GM12874 (cell line): ENCODE data around the gene PGGT1B.

Source experiments
- TF ChIP-seq, protein P1 (sequence below): IDR thresholded peaks from 2 replicates; pipeline ENCODE4 v1.5.1; 2011; ENCODE audit warnings: low read depth, mild to moderate bottlenecking, control low read depth, low read length, moderate library complexity; ENCODE audit not compliant: insufficient read depth

Gene PGGT1B

DNA sequence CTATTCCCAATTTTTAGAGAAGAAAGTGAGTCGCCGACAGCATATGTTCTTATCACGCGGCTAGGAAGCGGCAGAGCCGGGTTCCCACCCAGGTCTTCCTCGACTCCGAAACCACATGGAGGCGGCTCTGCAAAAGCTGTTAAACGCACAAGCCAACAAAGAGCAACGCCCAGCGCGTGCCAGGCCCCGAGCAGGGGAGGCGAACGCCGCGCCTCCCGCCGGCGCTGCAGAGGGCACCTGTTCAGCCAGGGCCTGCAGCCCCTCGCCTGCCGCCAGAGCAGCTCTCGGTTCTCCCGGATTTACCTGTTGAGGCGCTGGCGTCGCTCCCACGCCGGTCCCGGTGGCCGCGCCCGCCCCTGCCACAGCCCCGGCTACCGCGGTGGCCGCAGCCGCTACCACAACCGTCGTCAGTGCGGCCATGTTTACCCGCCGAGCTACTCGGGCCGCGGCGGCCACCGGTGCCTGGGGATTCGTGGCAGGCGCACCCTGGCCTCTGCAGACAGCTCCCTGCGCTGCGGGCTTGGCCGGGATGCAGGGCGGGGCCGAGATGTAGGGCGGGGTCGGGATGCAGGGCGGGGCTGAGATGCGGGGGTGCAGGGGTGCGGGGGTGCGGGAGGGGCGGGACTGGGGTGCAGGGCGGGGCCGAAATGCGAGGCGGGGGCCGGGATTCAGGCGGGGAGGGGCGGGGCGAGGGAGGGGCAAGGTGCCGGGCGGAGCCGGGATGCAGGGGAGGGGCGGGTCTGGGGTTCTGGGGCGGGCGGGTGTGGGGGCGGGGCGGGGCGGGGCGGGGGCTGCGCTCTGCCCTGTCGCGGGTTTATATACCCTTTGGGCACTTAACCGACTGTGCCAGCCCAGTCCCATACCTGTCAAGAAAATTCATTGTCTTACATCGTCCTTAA lies 33.7 kb upstream of the PGGT1B start, which contains the start of gene CCDC112:
Gene CCDC112 (minus strand): TSS at position 531 of the 899 bp plus-strand sequence. CDS start 111 bp downstream, at position 420.
- TF ChIP-seq, protein P1, sequence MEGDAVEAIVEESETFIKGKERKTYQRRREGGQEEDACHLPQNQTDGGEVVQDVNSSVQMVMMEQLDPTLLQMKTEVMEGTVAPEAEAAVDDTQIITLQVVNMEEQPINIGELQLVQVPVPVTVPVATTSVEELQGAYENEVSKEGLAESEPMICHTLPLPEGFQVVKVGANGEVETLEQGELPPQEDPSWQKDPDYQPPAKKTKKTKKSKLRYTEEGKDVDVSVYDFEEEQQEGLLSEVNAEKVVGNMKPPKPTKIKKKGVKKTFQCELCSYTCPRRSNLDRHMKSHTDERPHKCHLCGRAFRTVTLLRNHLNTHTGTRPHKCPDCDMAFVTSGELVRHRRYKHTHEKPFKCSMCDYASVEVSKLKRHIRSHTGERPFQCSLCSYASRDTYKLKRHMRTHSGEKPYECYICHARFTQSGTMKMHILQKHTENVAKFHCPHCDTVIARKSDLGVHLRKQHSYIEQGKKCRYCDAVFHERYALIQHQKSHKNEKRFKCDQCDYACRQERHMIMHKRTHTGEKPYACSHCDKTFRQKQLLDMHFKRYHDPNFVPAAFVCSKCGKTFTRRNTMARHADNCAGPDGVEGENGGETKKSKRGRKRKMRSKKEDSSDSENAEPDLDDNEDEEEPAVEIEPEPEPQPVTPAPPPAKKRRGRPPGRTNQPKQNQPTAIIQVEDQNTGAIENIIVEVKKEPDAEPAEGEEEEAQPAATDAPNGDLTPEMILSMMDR = no peak

DNA sequence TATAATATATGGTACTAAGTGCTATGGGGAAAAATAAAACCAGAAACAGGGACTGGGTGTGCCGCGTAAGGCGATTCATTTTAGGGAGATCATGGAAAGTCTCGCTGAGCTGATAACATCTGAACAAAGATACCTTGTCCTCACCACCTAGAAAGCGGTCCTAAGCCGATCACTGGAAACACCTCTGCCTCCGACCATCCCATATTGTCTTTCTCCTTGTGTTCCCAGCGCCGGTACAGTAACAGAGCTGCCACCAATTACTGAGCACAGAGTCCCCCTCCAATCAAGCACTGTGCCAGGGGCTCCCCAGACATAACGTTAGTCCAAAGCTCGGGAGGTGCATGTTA lies 33.1 kb upstream of the PGGT1B start:
- TF ChIP-seq, protein P1 = no peak

DNA sequence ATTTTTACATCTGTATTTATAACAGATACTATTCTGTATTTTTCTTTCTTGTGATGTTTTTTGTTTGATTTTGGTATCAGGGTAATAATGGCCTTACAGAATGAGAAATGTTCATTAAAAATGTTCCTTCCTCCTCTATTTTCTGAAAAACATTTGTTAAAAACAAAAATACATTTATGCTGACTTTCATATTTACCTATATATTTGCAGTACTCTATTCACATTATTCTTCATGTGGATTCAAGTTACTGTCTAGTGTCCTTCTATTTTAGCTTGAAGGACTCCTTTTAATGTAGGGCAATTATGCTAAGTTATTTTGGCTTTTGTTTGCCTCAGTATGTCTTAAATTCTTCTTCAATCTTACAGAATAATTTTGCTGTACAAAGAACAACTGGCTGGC lies 28.7 kb upstream of the PGGT1B start:
- TF ChIP-seq, protein P1 = no peak

DNA sequence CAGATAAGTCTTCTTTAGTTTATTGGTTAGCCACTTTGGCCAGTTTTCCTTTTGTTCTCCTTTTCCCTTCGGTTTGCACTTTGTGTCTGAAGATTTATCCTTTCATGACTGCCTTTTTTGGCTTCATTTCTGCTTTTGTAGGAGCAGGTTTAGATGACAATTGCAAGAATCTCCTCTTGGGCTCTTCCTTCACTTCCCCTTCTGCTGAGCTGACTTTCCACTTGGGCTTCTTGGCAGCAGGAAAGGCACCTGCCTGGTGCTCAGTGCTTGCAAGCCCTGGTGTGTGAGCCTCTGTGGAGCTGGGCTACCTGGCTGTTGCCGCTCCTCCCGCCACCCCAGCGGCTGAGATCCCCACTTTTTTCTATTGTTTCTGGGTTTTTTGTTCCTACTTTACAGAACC lies 26.4 kb upstream of the PGGT1B start:
- TF ChIP-seq, protein P1 = no peak

DNA sequence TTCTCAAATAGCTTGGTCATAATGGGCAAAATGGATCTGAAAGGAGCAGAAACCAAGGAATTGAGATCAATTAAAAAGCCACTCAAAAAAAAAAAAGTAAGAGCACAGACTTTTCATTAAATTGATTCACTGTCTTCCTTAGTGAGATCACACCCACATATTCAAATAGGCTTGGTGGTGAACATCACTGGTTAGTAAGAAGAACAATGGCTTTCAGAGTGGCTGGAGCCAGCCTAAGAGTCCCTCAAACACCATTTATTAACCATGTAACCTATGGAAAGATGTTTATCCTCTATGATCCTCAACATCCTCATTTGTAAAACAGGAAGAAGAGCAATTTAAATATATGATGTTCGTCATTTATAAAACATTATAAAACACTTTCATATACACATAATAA lies 21.3 kb upstream of the PGGT1B start:
- TF ChIP-seq, protein P1 = no peak

DNA sequence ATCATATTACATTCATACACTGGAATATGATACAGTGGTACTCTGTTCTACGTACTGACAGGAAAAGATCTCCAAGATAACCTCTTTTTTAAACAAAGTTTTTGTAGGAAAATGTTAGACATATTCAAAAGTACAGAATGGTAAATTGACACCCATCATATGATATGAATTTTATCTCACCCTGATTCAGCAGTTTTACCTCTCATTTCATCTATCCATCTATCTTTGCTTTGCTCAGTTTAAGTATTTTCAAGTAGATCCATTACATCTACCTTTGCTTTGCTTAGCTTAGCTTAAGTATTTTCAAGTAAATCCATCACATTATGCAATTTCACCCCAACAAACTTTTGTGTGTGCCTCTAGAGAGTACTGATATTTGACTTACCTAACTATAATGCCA lies 19.5 kb upstream of the PGGT1B start:
- TF ChIP-seq, protein P1 = no peak

DNA sequence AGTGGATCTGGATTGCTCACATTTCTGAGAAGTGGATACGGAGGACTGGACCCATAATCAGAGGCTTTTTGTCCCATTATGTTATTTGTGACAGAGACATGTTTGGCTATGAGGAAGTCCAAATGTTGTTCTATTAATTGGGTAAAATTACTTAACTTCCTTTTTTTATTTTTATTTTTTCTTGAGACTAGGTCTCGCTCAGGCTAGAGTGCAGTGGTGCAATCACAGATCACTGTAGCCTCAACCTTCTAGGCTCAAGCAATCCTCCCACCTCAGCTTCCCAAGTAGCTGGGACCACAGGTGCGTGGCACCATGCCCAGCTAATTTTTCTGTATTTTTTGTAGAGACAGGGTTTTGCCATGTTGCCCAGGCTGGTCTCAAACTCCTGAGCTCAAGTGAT lies 11.9 kb upstream of the PGGT1B start:
- TF ChIP-seq, protein P1 = no peak
